HG03135 (cell line): ENCODE data around the gene BACH2.
"Not testable (repeated sequence)": the region's sequence is repeated elsewhere in the genome, so short reads cannot be mapped to it uniquely, and the experiment has no call there.

Experiments
- ATAC-seq: cut with Tn5 transposase; IDR thresholded peaks from one replicate; pipeline ENCODE4 v1.9.1; 2021; ENCODE audit warnings: mild to moderate bottlenecking, moderate library complexity; ENCODE audit not compliant: unreplicated experiment

The BACH2 gene

GRCh38 chr6:89977808-89978748 lies 318.6 kb downstream of the BACH2 start:
- no peak for ATAC-seq

GRCh38 chr6:89976694-89977020 lies 320.0 kb downstream of the BACH2 start:
- ATAC-seq: no peak

- no peak for ATAC-seq
Observed at GRCh38 chr6:89975991-89976693, 320.5 kb downstream of the BACH2 start.

- no peak for ATAC-seq
Observed at GRCh38 chr6:89975366-89975765, 321.3 kb downstream of the BACH2 start.

GRCh38 chr6:89974834-89975233 lies 321.8 kb downstream of the BACH2 start:
- ATAC-seq: no peak

GRCh38 chr6:89972025-89972381 lies 324.6 kb downstream of the BACH2 start:
- no peak for ATAC-seq

- ATAC-seq: not testable (repeated sequence)
Observed at GRCh38 chr6:89971338-89972024, 325.2 kb downstream of the BACH2 start.

- ATAC-seq: no peak
Observed at GRCh38 chr6:89970609-89971337, 325.9 kb downstream of the BACH2 start.

- ATAC-seq: no peak
Observed at GRCh38 chr6:89970072-89970471, 326.6 kb downstream of the BACH2 start.

GRCh38 chr6:89966913-89967312 lies 329.7 kb downstream of the BACH2 start:
- no peak for ATAC-seq

GRCh38 chr6:89966228-89966544 lies 330.5 kb downstream of the BACH2 start:
- no peak for ATAC-seq

GRCh38 chr6:89965441-89966227 lies 331.0 kb downstream of the BACH2 start:
- ATAC-seq: no peak

- ATAC-seq: no peak
Observed at GRCh38 chr6:89963391-89963790, 333.3 kb downstream of the BACH2 start.

- ATAC-seq: no peak
Observed at GRCh38 chr6:89961481-89961880, 335.2 kb downstream of the BACH2 start.

GRCh38 chr6:89959883-89960282 lies 336.8 kb downstream of the BACH2 start:
- no peak for ATAC-seq

- no peak for ATAC-seq
Observed at GRCh38 chr6:89956182-89956581, 340.5 kb downstream of the BACH2 start.

GRCh38 chr6:89955364-89955763 lies 341.3 kb downstream of the BACH2 start:
- ATAC-seq: no peak

GRCh38 chr6:89954721-89955148 lies 341.9 kb downstream of the BACH2 start:
- no peak for ATAC-seq

GRCh38 chr6:89952686-89953085 lies 344.0 kb downstream of the BACH2 start:
- ATAC-seq: no peak

- no peak for ATAC-seq
Observed at GRCh38 chr6:89952105-89952671, 344.5 kb downstream of the BACH2 start.
